Right forelimb (tissue), 1 donor: ENCODE measurements around the gene CORO2A.

Experiments
- DNase-seq: peaks from one replicate; pipeline ENCODE4 v3.0.0-alpha.2; 2018

CORO2A gene

DNA sequence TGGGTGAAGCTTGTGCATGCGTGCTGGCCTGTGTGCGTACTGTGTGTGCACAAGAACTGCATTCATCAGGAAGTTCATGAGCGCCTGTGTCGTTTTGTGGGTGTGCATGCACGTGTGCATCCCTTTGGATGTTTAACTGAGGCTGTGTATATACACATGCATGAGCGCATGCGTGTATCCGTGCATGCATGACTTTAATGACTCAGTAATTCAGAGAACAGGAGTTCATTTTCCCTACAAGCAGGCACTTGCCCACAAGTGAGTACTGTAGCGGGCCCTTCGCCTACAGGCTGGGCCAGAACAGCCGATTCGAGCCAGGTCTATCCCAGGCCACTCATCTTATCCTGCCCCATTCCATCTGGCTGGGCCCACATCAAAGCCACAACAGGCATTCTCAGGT, 29.8 kb downstream of the CORO2A start:
- no peak for DNase-seq

DNA sequence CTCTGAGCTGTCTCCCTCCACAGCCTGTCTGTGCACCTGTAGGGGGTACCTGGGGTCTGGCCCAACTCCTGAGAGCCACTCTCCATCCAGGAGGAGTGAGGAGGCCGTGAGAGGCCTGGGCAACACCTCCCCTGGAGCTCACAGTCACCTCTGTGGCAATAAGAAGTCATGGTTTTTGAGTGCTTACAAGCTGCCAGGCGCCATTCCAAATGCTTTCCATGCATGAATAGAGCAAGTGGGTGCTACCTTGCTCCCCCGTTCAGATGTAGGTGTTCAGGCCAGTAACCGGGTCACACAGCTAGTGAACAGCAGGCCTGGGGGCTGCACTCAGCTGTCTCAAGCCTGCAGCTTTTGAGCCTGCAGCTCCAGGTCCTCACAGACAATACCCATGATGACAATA, 30.6 kb downstream of the CORO2A start:
- no peak for DNase-seq

DNA sequence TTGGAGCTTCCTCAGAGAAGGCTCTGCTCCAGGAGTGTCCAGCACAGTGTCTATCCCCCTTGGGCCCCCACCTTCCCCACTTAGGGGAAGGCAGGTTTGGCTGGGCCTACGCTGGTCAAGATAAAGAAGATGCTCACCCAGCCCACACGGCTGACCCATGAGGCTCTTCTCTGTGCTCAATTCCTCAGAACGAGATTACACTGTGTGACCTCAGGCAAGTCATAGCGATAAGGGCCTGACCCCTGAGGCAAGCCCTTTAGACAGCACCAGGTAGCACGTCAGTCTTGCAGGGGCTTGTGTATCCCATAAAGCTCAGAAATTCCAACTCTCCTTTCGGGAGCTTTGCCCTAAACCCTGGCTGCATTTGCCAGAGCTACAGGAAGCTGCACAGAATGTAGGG, 32.6 kb downstream of the CORO2A start:
- no peak for DNase-seq

DNA sequence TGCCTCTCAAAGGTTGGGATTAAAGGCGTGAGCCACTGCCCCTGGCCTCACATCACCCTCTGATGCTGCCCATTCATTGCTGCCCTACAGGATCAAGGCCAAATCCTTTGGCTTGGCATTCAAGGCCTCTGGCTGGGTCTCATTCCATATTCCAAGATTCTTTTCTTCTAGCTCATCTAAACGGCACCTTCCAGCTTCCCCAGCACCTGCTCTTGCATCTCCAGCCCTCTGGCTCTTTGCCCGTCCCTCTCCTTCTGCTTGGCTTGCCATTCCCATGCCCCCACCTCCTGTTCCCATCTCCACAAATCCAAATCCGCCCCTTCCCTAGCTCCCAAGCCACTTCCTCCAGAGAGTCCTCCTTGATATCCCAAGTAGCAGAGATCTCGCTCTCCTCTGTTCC, 33.1 kb downstream of the CORO2A start:
- no peak for DNase-seq

DNA sequence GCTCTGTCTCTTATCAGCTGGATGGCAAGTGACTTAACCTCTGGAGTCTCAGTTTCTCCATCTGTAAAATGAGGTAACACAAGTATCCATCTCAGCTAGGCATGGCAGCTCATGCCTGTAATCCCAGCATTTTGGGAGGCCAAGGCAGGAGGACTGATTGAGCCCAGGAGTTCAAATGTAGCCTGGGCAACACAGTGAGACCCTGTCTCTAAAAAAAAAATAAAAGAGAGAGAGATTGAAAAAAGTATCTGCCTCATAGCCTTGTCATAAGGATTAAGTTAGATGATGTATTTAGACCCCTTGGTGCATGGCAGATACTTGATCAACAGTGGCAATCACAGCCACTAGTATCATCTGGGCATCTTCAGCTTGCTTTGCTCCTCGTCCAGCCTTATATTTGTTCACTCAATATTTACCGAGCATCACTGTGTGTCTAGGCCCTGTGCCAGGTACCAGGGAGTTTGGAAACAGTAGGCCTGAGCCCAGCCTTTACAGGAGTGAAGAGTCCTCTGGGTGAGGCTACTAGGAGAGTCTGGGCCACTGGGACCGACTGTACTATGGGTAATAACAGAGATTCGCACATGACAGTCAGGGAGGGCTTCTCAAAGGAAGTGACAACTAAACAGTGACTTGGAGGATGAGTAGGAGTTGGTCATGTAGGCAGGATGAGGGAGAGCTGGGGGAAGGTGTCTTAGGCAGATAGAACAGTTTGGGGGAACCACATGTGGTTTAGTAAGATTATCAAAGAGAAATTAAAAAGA, 34.2 kb downstream of the CORO2A start:
- DNase-seq = no peak

DNA sequence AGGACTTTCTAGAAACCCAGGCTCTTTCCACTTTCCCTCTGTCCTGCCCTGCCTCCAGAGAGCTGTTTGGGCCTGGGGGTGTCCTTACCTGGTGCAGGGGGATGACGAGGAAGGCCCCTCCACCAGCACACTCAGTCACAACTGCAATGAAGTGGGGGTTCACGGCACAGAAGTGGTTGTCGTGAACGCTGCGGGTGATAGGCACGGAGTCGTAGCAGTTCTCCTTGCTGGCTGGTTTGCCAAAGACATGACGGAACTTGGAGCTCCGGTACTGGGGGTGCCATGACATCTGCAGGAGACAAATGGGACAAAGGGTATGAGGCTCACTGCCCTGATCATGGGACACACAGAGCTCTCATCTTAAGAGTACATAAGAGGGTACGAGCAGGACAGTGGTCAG, 35.1 kb downstream of the CORO2A start:
- DNase-seq = no peak

DNA sequence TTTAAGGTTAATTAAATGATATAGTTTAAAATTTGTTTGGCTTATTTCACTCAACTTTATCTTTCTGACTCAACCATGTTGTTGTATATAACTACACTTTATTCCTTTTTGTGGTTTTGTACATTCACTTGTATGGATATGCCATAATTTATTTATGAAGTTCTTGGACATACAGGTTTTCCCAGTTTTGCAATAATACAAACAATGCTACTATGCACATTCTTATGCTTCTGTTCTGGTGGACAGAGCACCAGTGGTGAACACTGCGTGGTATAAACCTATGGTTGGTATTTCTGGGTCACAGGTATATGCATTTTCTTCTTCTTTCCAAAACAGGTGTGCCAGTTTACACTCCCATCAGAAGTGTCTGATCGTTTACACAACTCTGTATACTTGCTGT, 37.8 kb downstream of the CORO2A start:
- DNase-seq = no peak

DNA sequence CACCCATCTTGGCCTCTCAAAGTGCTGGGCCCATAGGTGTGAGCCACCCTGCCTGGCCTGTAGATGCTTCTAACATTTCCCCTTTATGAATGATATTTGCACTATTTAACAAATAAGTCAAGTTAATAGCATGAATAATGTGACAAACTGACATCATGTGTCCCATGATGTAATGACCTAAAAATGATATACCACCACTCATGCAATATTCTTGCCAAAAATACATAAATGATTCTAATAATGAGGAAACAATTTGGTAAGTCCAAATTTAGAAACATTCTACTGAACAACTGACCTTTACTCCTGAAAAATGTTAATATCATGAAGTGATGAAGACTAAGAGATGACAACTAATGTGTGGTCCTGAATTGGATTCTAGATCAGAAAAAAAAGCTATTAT, 39.9 kb downstream of the CORO2A start:
- DNase-seq = no peak

DNA sequence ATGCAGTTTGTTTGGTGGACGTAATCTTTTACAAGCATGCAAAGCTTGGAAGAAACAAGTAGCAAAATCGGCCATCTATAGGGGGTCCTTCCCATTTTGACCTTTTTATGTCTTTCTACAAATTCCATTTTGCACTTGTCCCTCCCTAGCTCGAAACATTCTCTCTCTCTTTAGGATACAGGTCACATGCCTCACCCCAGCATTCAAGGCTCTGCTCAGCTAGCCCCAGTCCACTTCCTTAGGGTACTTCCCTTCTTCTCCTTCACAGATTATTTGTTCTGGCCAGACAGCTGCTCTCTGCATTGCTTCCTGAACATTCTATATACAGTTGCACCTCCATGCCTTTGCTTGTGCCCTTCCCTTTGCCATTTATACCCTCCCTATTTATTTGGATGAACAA, 41.7 kb downstream of the CORO2A start:
- no peak for DNase-seq

DNA sequence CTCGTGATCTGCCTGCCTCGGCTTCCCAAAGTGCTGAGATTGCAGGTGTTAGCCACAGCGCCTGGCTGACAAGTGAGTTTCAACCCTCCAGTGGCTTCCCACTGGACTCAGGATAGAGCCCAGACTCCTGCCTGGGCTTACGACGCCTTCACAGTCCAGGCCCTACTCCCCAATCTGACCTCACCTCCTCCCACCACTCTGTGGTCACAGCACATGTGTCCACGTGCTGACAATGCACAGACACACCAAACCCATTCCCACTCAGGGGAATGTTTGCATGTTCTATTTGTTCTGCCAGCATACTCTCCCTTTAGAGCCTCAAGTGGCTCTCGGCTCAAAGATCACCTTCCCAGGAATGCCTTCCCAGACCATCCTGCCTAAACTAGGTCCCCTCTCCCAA, 42.3 kb downstream of the CORO2A start:
- DNase-seq = no peak

DNA sequence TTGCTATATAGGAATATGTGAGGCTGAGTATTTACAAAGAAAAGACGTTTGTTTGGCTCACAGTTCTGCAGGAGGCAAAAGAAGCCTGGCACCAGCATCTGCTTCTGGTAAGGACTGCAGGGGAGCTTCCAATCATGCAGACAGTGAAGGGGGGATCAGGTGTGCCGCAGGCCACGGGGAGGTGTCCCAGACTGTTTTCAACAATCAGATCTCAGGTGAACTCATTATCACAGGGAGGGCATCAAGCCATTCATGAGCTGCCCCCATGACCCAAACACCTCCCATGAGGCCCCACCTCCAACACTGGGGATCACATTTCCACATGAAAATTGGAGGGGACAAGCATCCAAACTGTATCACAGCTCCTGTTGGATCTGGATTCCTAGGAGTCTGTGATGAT, 43.0 kb downstream of the CORO2A start:
- no peak for DNase-seq

DNA sequence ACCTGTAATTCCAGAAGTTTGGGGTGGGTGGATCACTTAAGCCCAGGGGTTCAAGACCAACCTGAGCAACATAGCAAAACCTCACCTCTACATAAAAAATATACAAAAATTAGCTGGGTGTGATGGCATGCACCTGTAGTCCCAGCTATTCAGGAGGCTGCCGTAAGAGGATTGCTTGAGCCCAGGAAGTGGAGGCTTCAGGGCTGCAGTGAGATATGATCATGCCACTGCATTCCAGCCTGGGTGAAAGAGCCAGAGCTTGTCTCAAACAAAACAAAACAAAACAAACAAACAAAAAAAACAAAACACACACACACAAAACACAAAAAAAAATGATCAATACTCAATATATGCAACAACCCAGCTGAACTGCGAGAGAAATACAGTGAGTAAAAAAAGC, 44.0 kb downstream of the CORO2A start:
- DNase-seq = no peak

DNA sequence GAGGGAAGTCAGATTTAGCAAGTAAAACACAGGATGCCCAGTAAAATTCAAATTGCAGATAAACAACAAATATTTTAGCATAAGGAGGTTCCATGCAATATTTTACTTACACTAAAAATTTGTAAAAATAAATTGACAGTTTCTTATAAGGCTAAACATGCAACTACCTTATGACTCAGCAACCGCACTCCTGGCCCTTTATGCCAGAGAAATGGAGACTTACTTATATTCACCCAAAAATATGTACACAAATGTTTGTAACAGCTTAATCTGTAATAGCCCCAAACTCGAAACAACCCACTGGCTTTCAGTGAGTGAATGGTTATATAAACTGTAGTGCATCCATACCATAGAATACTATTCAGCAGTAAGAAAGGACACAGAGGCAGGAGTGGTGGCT, 44.9 kb downstream of the CORO2A start:
- DNase-seq = no peak

DNA sequence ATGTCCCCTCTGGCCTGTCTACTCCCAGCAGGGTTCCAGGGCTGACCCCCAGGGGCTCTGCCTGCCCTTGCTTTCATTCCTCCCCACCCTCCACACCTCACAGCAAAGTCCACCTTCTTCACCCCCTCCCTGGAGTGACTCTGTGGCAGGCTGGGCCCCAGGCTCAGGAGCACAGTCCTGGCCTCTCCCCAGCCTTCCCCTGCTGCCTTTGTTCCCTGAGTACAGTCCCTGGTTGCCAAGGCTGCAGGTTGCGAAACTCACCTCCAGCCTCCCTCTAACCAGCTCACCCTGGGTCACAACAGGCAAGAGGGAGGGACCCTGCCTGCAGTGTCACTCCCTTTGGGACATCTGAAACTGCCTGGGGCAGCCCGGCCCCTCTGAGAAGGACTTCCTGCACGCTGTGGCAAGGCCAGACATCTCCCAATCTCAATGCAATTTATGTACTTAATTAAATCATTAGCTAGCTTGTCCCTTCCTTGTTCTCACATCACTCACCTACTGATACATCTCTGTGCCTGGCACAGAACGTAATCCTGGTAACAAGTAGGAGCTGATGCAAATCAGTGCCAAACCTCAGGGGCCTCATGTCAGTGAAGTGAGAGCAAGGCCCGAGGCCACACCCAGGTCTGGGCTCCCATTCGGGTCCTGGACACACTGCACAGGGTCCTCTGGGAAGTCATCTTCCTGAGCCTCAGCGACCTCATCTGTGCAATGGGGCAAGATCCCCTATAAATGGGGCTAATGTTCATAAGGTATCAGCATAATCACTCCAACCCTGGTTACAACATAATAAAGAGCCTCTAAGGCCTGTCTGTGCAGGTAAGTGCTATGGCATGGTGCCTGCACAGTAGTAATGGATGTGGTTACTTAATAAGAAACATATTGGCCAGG, 46.1 kb downstream of the CORO2A start:
- DNase-seq = no peak

DNA sequence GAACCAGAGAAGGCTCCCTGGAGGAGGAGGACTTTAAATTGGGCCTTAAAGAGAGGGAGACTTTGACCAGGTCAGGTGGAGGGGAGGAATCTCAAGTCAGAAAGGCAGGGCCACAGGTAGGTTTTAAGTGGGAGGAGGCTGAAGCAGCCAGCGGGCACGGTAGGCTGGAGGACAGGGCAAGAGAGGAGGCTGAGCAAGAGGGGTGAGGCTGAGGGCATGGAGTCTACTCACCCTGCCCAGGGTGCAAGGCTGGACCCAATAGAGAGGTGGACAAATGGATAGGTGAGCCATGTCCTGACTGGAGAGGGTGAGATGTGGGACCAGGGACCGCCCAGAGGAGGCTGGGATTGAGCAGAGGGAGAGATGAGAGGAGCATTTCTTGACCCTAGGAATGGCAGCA, 47.8 kb downstream of the CORO2A start:
- DNase-seq = no peak

DNA sequence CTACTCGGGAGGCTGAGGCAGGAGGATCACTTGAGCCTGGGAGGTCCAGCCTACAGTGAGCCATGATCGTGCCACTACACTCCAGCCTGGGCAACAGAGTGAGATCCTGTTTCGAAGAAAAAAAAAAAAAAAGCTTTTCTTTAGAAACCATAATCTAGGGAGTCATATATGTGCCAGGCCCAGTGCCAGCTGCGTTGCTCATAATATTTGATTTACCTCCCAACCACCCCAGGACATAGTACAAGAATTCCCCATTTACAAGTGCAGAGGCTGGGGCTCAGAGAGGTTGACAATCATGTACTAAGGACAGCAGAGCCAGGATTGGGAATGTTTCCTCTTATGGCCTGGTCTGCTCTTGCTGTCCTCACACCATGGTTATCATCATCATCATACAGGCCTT, 48.4 kb downstream of the CORO2A start:
- no peak for DNase-seq

DNA sequence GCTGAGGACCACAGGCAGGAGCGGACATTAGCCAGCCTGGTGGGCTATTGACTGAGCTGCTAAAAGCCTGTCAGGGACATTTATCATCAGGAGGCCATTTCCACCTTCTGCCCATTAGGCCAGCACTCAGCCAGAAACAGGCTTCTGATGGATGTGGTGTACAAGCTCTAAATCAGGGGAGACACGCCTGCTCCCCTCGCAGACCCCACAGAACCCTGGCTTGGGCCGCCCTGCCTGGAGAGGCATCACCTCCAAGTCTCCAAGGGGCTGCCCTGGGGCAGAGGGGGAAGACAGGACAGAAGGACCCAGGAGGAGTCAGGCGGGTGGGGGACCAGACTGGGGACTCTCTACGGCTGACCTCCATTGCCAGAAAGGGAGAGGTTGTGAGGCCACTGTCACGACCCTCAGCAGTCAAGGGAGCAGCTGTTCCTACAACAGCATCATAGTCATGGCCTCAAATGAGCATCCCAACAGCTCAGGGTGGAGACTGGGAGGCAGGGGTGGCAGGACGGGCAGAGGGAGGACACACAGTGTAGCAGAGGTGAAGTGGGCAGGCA, 49.4 kb downstream of the CORO2A start:
- no peak for DNase-seq

DNA sequence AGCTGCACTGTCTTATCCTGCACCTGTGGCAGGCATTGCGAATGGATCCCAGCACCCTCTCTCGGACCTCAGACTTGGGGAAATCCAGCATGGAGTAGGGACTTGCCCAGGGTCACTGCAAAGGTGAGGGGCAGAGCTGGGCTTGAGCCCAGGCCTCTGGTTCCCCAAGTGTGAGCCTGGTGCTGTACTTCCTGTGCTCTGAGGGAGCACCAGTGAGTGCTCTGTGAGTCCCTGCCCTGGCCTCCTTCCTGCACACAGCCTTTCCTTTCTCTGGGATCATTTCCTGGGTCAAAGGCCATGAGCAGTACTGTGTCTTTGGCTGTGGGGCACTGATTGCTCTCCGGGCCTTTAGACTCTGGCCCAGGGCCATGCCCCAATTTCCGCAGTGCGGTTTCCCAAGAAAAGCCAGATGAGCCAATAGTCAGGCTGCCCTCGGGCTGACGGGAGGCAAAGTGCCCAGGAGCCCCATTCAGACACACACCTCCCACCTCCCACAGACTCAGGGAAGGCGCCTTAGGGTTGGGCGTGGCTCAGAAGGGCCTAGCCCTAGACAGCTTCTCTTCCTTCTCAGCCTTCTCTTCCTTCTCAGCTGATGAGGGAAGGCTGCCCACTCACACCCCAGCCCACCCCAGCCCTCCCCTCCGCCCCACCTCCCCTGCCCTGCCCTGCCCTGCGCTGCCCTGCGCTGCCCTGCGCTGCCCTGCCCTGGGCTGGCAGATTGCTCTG, 50.1 kb downstream of the CORO2A start:
- DNase-seq = no peak

DNA sequence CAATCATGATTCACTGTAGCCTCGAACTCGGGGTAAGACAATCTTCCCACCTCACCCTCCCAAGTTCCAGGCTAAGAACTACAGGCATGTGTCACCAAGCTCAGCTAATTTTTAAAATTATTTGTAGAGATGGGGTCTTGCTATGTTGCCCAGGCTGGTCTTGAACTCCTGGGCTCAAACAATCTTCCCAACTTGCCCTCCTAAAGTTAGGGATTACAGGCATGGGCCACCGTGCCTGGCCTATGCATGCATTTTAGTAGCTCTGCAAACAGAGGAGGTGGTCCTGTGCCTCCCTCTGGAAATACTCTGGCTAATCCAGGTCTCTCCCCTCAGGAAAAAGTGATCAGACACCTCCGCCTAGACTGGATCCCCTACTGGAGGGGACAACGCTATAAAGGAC, 51.9 kb downstream of the CORO2A start:
- no peak for DNase-seq

DNA sequence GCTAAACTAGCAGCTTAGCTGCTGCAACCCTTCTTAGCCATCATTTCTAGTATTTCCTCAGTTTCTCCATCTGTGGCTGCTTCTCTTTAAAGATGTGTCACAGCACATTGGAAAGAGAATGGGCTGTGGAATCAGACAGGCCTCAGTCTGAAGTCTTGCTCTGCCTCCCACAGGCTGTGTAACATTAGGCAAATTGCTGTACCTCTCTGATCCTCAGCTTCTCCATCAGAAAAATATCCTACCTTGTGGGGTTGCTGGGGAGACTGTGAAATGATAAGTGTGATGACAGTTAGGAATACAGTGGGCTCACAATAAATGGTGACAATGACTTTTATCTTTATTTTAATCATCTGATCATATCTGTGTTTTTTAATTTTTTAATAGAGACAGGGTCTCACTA, 55.9 kb downstream of the CORO2A start:
- DNase-seq = no peak

DNA sequence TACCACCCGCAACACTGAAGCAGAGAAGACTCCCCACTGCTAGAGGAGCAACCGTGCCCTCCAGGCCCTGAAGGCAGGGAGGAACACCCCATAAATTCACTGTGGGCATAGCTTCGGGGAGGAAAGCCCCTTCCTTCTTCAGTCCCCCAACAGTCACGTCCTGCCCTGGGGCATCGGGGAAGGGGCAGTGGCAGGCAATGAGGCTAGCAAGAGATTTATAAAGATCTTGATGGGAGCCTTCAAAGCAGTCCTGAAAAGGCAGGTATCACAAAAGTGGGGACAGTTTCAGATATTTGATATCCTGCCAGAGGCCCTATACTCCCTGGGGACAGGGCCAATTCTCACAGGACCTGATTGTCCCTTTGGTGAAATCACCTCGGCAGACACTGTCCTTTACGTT, 56.5 kb downstream of the CORO2A start:
- no peak for DNase-seq

DNA sequence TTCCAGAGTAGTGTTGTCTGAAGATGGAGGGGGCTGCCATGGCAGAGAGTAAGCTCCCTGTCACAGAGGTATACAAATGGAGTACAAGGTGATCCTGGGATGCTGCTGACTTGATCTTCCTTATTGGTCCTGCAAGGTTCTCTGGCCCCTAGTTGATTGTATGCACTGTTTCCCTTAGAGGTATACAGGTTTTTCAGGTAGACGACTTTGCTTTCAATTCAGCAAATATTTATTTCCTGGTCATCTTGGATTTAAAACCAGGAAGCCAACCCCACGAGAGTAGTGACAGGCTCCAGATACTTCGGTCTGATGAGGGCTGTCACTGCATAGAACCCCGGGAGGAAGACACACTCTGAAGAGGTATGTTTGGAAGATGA, 56.9 kb downstream of the CORO2A start:
- no peak for DNase-seq
